Smooth muscle cell (in vitro differentiated cells): ENCODE data around the gene PSMD3. TPM values are rescaled to one million over a fixed set of nuclear protein-coding genes. Genes with fewer than 3 reads are reported as not detected.

ENCODE experiments used
- DNase-seq: peaks from one replicate; lab custom pipeline; 2025; ENCODE audit not compliant: unreplicated experiment; lab: John Stamatoyannopoulos, UW
- H2AFZ ChIP-seq: fragments of 200-600 bp; sonication (generic); 2 replicates; pipeline ENCODE4 v1.6.0; 2016; ENCODE audit warnings: antibody characterized with exemption, low read depth, mild to moderate bottlenecking
- H3F3A ChIP-seq: fragments of 200-600 bp; sonication (generic); 2 replicates; pipeline ENCODE4 v1.6.0; 2017; ENCODE audit warnings: antibody characterized with exemption, low read depth
- H3K27ac ChIP-seq: fragments of 200-600 bp; sonication (generic); 2 replicates; pipeline ENCODE4 v1.5.1; 2016; ENCODE audit warnings: low read depth, mild to moderate bottlenecking
- H3K27me3 ChIP-seq: fragments of 200-600 bp; sonication (generic); 2 replicates; pipeline ENCODE4 v1.6.1; 2016; ENCODE audit warnings: low read depth, mild to moderate bottlenecking
- H3K36me3 ChIP-seq: fragments of 200-600 bp; sonication (generic); 2 replicates; pipeline ENCODE4 v1.5.1; 2016; ENCODE audit warnings: low read depth
- H3K4me1 ChIP-seq: fragments of 200-600 bp; sonication (generic); 2 replicates; pipeline ENCODE4 v1.5.1; 2016; ENCODE audit warnings: low read depth
- H3K4me2 ChIP-seq: fragments of 200-600 bp; sonication (generic); 2 replicates; pipeline ENCODE4 v1.6.0; 2016; ENCODE audit warnings: mild to moderate bottlenecking
- H3K4me3 ChIP-seq: fragments of 200-600 bp; sonication (generic); 2 replicates; pipeline ENCODE4 v1.5.1; 2016; ENCODE audit warnings: mild to moderate bottlenecking
- H3K79me2 ChIP-seq: fragments of 200-600 bp; sonication (generic); 2 replicates; pipeline ENCODE4 v1.6.0; 2016; ENCODE audit warnings: low read depth, mild to moderate bottlenecking
- H3K9ac ChIP-seq: fragments of 200-600 bp; sonication (generic); 2 replicates; pipeline ENCODE4 v1.6.0; 2016; ENCODE audit warnings: low read depth
- H3K9me3 ChIP-seq: fragments of 200-600 bp; sonication (generic); replicated peaks from 2 replicates; pipeline ENCODE4 v1.5.1; 2016; ENCODE audit warnings: low read depth
- H4K20me1 ChIP-seq: fragments of 200-600 bp; sonication (generic); 2 replicates; pipeline ENCODE4 v1.6.0; 2016; ENCODE audit warnings: low read depth
- CTCF ChIP-seq: fragments of 200-600 bp; sonication (generic); IDR thresholded peaks from 2 replicates; pipeline ENCODE4 v1.5.1; 2017; ENCODE audit warnings: borderline replicate concordance, mild to moderate bottlenecking, antibody characterized with exemption; ENCODE audit not compliant: insufficient read depth, poor library complexity, severe bottlenecking
- WGBS: methylation state at CpG from one replicate; pipeline ENCODE4 v1.1.7; 2016; ENCODE audit warnings: low lambda C conversion rate; 5-methylcytosine and 5-hydroxymethylcytosine counted together
- polyA plus RNA-seq: library from polyadenylated mRNA; unstranded; fragments of >200 nt; fragmentation: Nextera tagmentation; extraction: Ambion mirVana; gene quantifications from 2 replicates; pipeline ENCODE4 v1.2.1, GENCODE V29; 2016
- total RNA-seq: library from RNA; depleted of rRNA; stranded (reverse); fragments of >200 nt; gene quantifications from 2 replicates; pipeline ENCODE4 v1.2.3, GENCODE V29; 2014

The PSMD3 gene
- total and polyA plus RNA-seq, 2 experiments from 2014 or later, result 83.8 to 110 TPM

DNA sequence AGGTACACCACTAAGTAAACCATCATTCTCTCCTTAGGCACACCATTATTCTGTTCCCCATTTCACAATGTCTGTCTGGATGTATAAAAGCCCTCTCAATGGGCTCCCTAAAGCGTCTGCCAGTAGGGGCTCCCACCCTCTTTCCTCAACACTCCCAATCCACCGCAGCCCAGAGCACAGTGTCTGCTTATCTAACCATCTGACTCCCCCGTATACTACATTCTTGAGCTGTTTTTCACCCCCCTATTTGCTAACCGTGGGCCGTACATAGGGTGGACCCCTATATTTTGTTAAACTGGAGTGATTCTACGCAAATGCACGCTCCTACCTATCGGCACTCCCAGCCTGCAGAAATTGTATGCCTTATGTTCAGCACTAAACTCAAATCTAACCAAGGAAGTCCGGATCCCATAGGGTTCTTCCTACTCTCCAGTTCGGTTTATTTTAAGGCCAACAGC is 685 bp upstream of the PSMD3 start:
- H3K27ac ChIP-seq, result peak overlapping the region; percentile 94
- H3K9me3 ChIP-seq, result no peaks in the 10 kb centered on the region
- H3K4me2 ChIP-seq, result peak overlapping the region; percentile 91
- peak overlapping the region; percentile 89 for H2AFZ ChIP-seq
- H3K79me2 ChIP-seq, result peaks cover 26% of the 10 kb centered on the region
- no peaks in the 10 kb centered on the region for H3K36me3 ChIP-seq
- TF ChIP-seq CTCF, result peak; percentile 5
- peaks cover 21% of the 10 kb centered on the region for H4K20me1 ChIP-seq
- peak overlapping the region; percentile 78 for H3K4me3 ChIP-seq
- DNase-seq, result no peak
- H3F3A ChIP-seq, result no peaks in the 10 kb centered on the region
- H3K4me1 ChIP-seq, result peaks cover 19% of the 10 kb centered on the region
- no peaks in the 10 kb centered on the region for H3K27me3 ChIP-seq
- peak overlapping the region; percentile 93 for H3K9ac ChIP-seq
- WGBS, result 3% methylated on average over 10 of the region's 10 CpGs

- TF ChIP-seq CTCF, result no peak
- no peak for DNase-seq
- peak overlapping the region; percentile 99 for H3K9ac ChIP-seq
- H3F3A ChIP-seq, result no peaks in the 10 kb centered on the region
- WGBS, result 1% methylated on average over 15 of the region's 15 CpGs
- no peaks in the 10 kb centered on the region for H3K36me3 ChIP-seq
- no peaks in the 10 kb centered on the region for H3K27me3 ChIP-seq
- no peaks in the 10 kb centered on the region for H3K9me3 ChIP-seq
- H4K20me1 ChIP-seq, result peaks cover 21% of the 10 kb centered on the region
- H3K4me1 ChIP-seq, result peaks cover 19% of the 10 kb centered on the region
- no peak overlapping the region for H2AFZ ChIP-seq
- peak overlapping the region; percentile 78 for H3K4me3 ChIP-seq
- H3K27ac ChIP-seq, result peak overlapping the region; percentile 94
- peak overlapping the region; percentile 88 for H3K4me2 ChIP-seq
- H3K79me2 ChIP-seq, result peaks cover 26% of the 10 kb centered on the region
These were observed 667 bp downstream of the PSMD3 start for GRCh38 chr17:39981207-39981741.

DNA sequence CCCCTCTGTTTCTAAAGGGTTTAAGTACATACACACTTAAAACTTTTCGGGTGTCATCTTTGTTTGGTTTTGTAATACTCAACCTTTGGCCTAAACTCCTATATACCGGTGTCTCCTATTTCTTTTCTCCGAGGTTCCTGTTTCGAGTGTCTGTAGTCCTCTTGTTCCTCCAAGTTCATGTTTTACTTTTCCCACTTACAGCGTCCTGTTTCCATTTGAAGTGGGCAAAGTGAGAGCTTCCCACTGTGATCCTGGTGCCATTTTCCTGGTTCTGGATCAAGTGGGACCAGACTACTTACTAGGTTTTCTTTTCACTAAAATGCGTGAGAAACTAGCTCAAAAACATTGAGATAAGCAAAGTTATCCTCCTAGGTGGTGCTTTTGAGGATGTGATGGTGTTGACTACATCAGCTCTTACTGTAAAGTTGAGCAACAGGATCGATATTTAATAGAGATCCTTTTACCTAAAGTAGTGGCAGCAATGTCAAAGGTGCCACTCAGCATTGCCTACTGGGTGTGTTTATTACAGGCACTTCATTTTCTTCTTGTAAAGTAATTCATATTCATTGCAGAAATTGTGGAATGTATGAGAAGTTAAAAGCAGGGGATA is 1.3 kb downstream of the PSMD3 start:
- 54% methylated on average over 7 of the region's 7 CpGs for WGBS
- DNase-seq, result no peak

More for the DNA sequence above, 1.3 kb downstream of the PSMD3 start:
- Histone ChIP-seq H3K27ac (peak overlapping the region; percentile 94), H3K4me1 (peaks cover 19% of the 10 kb centered on the region), H3K4me3 (peak overlapping the region; percentile 78), H3K79me2 (peaks cover 26% of the 10 kb centered on the region), H2AFZ (no peak overlapping the region), H3K4me2 (peak overlapping the region; percentile 88), H3K36me3 (no peaks in the 10 kb centered on the region), H4K20me1 (peaks cover 21% of the 10 kb centered on the region), H3F3A (no peaks in the 10 kb centered on the region), H3K9me3 (no peaks in the 10 kb centered on the region), H3K27me3 (no peaks in the 10 kb centered on the region), H3K9ac (peak overlapping the region; percentile 99)
- TF ChIP-seq CTCF, result no peak
